Measurements from ENCODE around the gene LRMDA. TPM values are rescaled to one million over a fixed set of nuclear protein-coding genes. Genes with fewer than 3 reads are reported as not detected.

Gene LRMDA
- total RNA-seq, 4 donors from 2014 or later, result 7.3 to 20.1 (median 8.4) TPM

DNA sequence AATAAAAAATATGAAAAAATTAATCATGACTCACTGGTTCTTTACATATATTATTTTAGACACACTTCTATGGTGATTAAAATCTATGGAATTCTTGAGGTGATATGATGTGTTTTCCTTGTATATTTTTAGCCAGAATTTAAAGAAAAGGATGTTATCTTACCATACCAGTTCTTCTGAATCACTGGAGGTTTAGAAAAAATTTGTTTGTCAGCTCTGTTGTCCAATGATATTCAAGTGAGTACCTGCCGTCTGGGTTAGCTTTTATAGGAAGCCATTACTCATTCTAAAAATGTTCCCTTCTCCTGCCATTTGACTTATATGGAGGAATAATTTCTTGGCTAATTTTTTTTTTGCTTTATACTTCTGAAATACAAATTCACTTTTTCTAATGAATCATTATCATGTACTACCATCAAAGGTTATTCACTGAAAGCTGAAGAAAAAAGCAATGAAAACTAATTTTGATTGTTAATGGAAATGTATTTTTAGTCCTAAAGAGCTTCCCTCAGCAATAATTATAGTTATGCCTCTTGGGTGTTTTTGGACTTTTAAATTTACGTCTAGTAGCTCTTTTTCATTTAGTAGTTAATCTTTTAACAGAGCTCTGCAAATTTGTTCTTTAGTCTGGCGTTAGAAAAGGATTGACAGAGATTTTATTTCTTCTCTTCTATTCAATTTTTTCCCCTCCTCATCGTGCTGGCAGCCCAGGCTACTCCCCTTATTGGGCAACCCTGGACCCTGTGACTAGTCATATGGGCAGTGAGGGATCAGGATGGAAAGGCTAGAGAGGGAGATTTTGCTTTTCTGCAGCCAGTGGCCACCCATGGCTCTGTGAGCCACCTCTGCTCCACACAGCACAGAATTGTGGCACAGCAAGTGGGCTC lies 434.2 kb downstream of the LRMDA start:
- H3K9me3 ChIP-seq, result no peaks in the 10 kb centered on the region
- H3K27ac ChIP-seq, result no peak overlapping the region
- 61 to 81% methylated on average over 3 to 4 of the region's 4 CpGs for WGBS, 2 donors (ENCODE audit: low coverage in 1 of 2)
- no peaks in the 10 kb centered on the region for H3K4me1 ChIP-seq
- no peak overlapping the region for H3K4me3 ChIP-seq
- no peaks in the 10 kb centered on the region for H3K27me3 ChIP-seq
- ATAC-seq, result no peak
- no peaks in the 10 kb centered on the region for H3K36me3 ChIP-seq
- no peak for TF ChIP-seq POLR2AphosphoS5 (IDR thresholded peaks at IDR 0.05)
- no peak for TF ChIP-seq POLR2A (IDR thresholded peaks at IDR 0.05)
- no peak for TF ChIP-seq EP300 (IDR thresholded peaks at IDR 0.05)
- TF ChIP-seq, protein P1, sequence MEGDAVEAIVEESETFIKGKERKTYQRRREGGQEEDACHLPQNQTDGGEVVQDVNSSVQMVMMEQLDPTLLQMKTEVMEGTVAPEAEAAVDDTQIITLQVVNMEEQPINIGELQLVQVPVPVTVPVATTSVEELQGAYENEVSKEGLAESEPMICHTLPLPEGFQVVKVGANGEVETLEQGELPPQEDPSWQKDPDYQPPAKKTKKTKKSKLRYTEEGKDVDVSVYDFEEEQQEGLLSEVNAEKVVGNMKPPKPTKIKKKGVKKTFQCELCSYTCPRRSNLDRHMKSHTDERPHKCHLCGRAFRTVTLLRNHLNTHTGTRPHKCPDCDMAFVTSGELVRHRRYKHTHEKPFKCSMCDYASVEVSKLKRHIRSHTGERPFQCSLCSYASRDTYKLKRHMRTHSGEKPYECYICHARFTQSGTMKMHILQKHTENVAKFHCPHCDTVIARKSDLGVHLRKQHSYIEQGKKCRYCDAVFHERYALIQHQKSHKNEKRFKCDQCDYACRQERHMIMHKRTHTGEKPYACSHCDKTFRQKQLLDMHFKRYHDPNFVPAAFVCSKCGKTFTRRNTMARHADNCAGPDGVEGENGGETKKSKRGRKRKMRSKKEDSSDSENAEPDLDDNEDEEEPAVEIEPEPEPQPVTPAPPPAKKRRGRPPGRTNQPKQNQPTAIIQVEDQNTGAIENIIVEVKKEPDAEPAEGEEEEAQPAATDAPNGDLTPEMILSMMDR (IDR thresholded peaks at IDR 0.05), result no peak

DNA sequence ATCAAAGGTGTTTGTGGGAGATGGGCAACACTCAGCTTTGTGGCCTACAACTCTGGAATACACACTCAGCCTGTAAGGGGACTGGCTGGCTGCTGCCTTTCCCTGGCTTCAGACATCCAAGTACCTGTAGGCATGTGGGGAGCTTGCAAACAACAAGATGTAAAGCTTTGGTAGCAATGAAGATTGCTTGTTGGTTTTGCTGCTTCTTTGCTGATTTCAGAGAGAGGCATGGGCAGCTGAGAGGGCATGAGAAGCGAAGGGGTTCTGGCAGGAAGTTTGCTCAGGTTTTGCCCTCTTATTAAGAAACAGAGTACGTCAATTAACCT lies 434.8 kb downstream of the LRMDA start:
- H3K9me3 ChIP-seq, result no peaks in the 10 kb centered on the region
- H3K36me3 ChIP-seq, result no peaks in the 10 kb centered on the region
- no peaks in the 10 kb centered on the region for H3K4me1 ChIP-seq
- ATAC-seq, result no peak
- WGBS, 2 donors (ENCODE audit: low coverage in 1 of 2), result 100% methylated on average over 1 of the region's 2 CpGs
- no peaks in the 10 kb centered on the region for H3K27me3 ChIP-seq
- H3K27ac ChIP-seq, result no peak overlapping the region
- TF ChIP-seq POLR2A (IDR thresholded peaks at IDR 0.05), result no peak
- TF ChIP-seq EP300 (IDR thresholded peaks at IDR 0.05), result no peak
- TF ChIP-seq, protein P1 (IDR thresholded peaks at IDR 0.05), result no peak
- TF ChIP-seq POLR2AphosphoS5 (IDR thresholded peaks at IDR 0.05), result no peak
- H3K4me3 ChIP-seq, result no peak overlapping the region

DNA sequence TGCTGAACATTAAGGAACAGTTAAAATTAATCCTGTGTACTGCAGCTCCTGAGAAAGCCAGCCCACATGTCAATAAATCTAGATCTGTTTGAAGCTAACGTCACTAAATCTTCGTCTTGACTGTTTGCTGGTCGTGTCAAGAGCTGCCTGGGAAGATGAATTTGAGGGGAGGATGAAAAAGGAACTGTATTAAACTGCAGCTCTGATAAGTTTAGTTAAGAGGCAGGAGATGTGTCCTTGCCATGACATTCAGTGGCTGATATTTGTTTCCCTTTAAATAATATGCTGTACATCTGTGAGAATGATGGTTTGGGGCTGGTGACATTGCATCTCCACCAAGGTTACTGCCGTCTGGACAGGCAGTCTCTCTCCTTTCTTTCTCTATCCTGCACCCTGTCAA lies 435.3 kb downstream of the LRMDA start:
- Histone ChIP-seq H3K27ac (no peak overlapping the region), H3K4me3 (no peak overlapping the region), H3K27me3 (no peaks in the 10 kb centered on the region), H3K36me3 (no peaks in the 10 kb centered on the region), H3K9me3 (no peaks in the 10 kb centered on the region), H3K4me1 (no peaks in the 10 kb centered on the region)
- ATAC-seq, result no peak
- TF ChIP-seq EP300 (IDR thresholded peaks at IDR 0.05) (no peak), POLR2A (IDR thresholded peaks at IDR 0.05) (no peak), POLR2AphosphoS5 (IDR thresholded peaks at IDR 0.05) (no peak)
- TF ChIP-seq, protein P1 (IDR thresholded peaks at IDR 0.05), result no peak
- 78 to 86% methylated on average over 3 to 4 of the region's 4 CpGs for WGBS, 2 donors (ENCODE audit: low coverage in 1 of 2)

DNA sequence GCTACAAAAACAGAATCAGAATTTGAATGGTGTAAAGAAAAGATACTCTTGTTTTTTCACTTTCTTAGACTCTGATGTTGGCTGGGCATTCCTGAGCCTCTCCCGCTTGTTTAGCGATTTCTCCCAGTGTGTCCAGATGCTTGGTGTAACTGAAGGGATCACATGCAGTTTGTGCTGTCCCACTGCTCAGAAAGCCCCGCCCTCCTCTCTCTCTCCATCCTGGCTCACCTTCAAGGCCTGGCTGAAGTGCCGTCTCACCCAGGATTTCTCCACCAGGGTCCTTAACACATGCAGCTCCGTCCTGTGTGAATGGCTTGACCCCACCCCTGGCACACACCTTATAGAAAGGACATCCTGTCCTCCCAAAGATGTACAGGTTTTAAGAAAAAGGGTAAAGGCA lies 437.1 kb downstream of the LRMDA start:
- H3K27me3 ChIP-seq, result no peaks in the 10 kb centered on the region
- TF ChIP-seq, protein P1 (IDR thresholded peaks at IDR 0.05), result no peak
- TF ChIP-seq EP300 (IDR thresholded peaks at IDR 0.05) (no peak), POLR2A (IDR thresholded peaks at IDR 0.05) (no peak), POLR2AphosphoS5 (IDR thresholded peaks at IDR 0.05) (no peak)

DNA sequence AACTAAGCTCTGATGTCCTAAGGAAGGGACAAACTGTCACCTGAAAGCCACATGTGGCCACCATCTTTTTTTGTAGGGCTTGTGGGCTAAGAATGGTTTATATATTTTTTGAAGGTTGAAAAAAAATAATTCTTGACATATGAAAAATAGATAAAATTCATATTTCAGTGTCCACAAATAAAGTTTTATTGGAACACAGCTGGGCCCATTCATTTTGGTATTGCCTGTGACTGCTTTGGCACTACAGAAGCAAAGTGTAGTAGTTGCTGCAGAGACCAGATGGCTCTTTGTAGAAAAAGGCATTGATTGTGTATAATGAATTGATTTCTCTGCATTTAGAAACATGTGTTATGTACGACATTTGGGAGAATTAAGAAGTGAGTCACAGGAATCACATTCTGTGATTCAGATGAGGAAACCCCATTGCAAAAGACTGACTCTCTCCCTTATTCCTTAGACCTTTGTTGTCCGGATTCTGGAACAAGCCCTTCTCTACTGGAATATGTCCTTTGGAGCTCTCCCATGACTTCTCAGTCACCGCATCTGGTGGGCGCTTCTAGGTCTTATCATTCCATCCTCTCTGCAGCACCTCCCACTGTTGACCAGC lies 438.7 kb downstream of the LRMDA start:
- WGBS, 2 donors (ENCODE audit: low coverage in 1 of 2), result 91 to 97% methylated on average over 4 of the region's 4 CpGs
- no peak for TF ChIP-seq POLR2AphosphoS5 (IDR thresholded peaks at IDR 0.05)
- TF ChIP-seq, protein P1 (IDR thresholded peaks at IDR 0.05), result no peak
- no peak for TF ChIP-seq POLR2A (IDR thresholded peaks at IDR 0.05)
- no peak for TF ChIP-seq EP300 (IDR thresholded peaks at IDR 0.05)
- Histone ChIP-seq H3K36me3 (no peaks in the 10 kb centered on the region), H3K27me3 (no peaks in the 10 kb centered on the region), H3K4me3 (no peak overlapping the region), H3K9me3 (no peaks in the 10 kb centered on the region), H3K4me1 (no peaks in the 10 kb centered on the region), H3K27ac (no peak overlapping the region)
- no peak for ATAC-seq

More for the DNA sequence above, 437.1 kb downstream of the LRMDA start:
- Histone ChIP-seq H3K36me3 (no peaks in the 10 kb centered on the region), H3K4me1 (no peaks in the 10 kb centered on the region), H3K9me3 (no peaks in the 10 kb centered on the region), H3K4me3 (no peak overlapping the region), H3K27ac (no peak overlapping the region)
- ATAC-seq, result no peak
- 98 to 100% methylated on average over 3 to 5 of the region's 5 CpGs for WGBS, 2 donors (ENCODE audit: low coverage in 1 of 2)
